HEK293 (cell line): ENCODE data around the gene AGT.
A peak's percentile ranks its signal among the peaks of the same experiment; 100 is the strongest.
"Not testable (repeated sequence)": the region's sequence is repeated elsewhere in the genome, so short reads cannot be mapped to it uniquely, and the experiment has no call there.

ENCODE experiments used
- CTCF ChIA-PET: fragments of 350-600 bp; formaldehyde crosslinking; extraction: SDS; loops from one replicate; lab custom pipeline; 2021; ENCODE audit warnings: antibody characterized with exemption; lab: Yijun Ruan, JAX
- POLR2A ChIA-PET: fragments of 300-600 bp; formaldehyde crosslinking; extraction: SDS; loops from one replicate; lab custom pipeline; 2020; ENCODE audit warnings: antibody characterized with exemption, inconsistent platforms; lab: Yijun Ruan, JAX
- H3K27ac ChIP-seq: fragments of 200-500 bp; sonication (Bioruptor generic); 2 replicates; pipeline ENCODE4 v1.5.1; 2014; ENCODE audit warnings: low read depth, low read length, control low read depth, inconsistent platforms; ENCODE audit errors: extremely low read depth
- H3K36me3 ChIP-seq, 2 experiments: fragments of 200-500 bp in 1 of 2; sonication (Bioruptor generic) in 1 of 2; 1 replicate in 1 of 2; 2 replicates in 1 of 2; pipeline ENCODE4 v1.5.1; 2014 to 2017; ENCODE audit warnings: inconsistent platforms in 2 of 2, low read length in 2 of 2; ENCODE audit not compliant: control insufficient read depth in 2 of 2, insufficient read depth in 1 of 2
- H3K4me1 ChIP-seq: fragments of 200-500 bp; sonication (Bioruptor generic); 2 replicates; pipeline ENCODE4 v1.5.1; 2014; ENCODE audit warnings: mild to moderate bottlenecking, low read length, inconsistent platforms; ENCODE audit not compliant: control insufficient read depth, insufficient read depth
- H3K4me3 ChIP-seq: 2 replicates; pipeline ENCODE4 v1.5.1; 2011; ENCODE audit warnings: low read depth, mild to moderate bottlenecking, control low read depth, low read length, moderate library complexity
- H3K9me3 ChIP-seq: fragments of 200-500 bp; sonication (Bioruptor generic); 2 replicates; pipeline ENCODE4 v1.5.1; 2014; ENCODE audit warnings: low read depth, low read length, inconsistent platforms; ENCODE audit not compliant: control insufficient read depth, insufficient read depth
- HOXA7 ChIP-seq: sonication (generic); formaldehyde crosslinking; IDR thresholded peaks from 2 replicates; pipeline ENCODE4 v1.8.1; 2022; ENCODE audit warnings: missing genetic modification reagents, borderline replicate concordance
- SETDB1 ChIP-seq: IDR thresholded peaks from one replicate; pipeline ENCODE4 v1.6.1; 2017; ENCODE audit warnings: mild to moderate bottlenecking, low read length, moderate library complexity, mixed read lengths; ENCODE audit not compliant: insufficient read length
- TCF7L2 ChIP-seq: IDR thresholded peaks from 2 replicates; pipeline ENCODE4 v1.6.1; 2011; ENCODE audit warnings: low read depth, mild to moderate bottlenecking, inconsistent platforms, low read length, moderate library complexity, borderline replicate concordance
- TRIM28 ChIP-seq: IDR thresholded peaks from 2 replicates; pipeline ENCODE4 v1.6.1; 2011; ENCODE audit warnings: low read length, control low read depth, borderline replicate concordance
- ZFP69B ChIP-seq: fragments of 450-650 bp; formaldehyde crosslinking; IDR thresholded peaks from 2 replicates; pipeline ENCODE4 v1.5.1; 2016; ENCODE audit warnings: missing biosample characterization, missing genetic modification characterization
- ZNF140 ChIP-seq: fragments of 450-650 bp; formaldehyde crosslinking; IDR thresholded peaks from 2 replicates; pipeline ENCODE4 v1.5.1; 2016; ENCODE audit warnings: missing biosample characterization, missing genetic modification characterization
- ZNF155 ChIP-seq: fragments of 450-650 bp; formaldehyde crosslinking; IDR thresholded peaks from 2 replicates; pipeline ENCODE4 v1.5.1; 2016; ENCODE audit warnings: missing biosample characterization, missing genetic modification characterization
- ZNF19 ChIP-seq: fragments of 450-650 bp; formaldehyde crosslinking; IDR thresholded peaks from 2 replicates; pipeline ENCODE4; 2016; ENCODE audit warnings: missing biosample characterization, missing genetic modification characterization, low read depth
- ZNF202 ChIP-seq: fragments of 450-650 bp; formaldehyde crosslinking; IDR thresholded peaks from 2 replicates; pipeline ENCODE4 v1.5.1; 2016; ENCODE audit warnings: missing biosample characterization, missing genetic modification characterization, borderline replicate concordance
- ZNF211 ChIP-seq: fragments of 450-650 bp; formaldehyde crosslinking; IDR thresholded peaks from 2 replicates; pipeline ENCODE4 v1.5.1; 2016; ENCODE audit warnings: low read depth, missing biosample characterization, missing genetic modification characterization
- ZNF37A ChIP-seq: fragments of 450-650 bp; IDR thresholded peaks from 2 replicates; pipeline ENCODE4 v1.5.1; 2018; ENCODE audit warnings: missing biosample characterization, missing genetic modification characterization
- ZNF391 ChIP-seq: fragments of 450-650 bp; formaldehyde crosslinking; IDR thresholded peaks from 2 replicates; pipeline ENCODE4 v1.5.1; 2016; ENCODE audit warnings: low read depth, missing biosample characterization, missing genetic modification characterization, borderline replicate concordance
- ZNF404 ChIP-seq: fragments of 450-650 bp; formaldehyde crosslinking; IDR thresholded peaks from 2 replicates; pipeline ENCODE4 v1.5.1; 2017; ENCODE audit warnings: missing biosample characterization, missing genetic modification characterization
- ZNF548 ChIP-seq: fragments of 450-650 bp; formaldehyde crosslinking; IDR thresholded peaks from 2 replicates; pipeline ENCODE4 v1.5.1; 2016; ENCODE audit warnings: missing biosample characterization, missing genetic modification characterization
- ZNF585B ChIP-seq: fragments of 450-650 bp; formaldehyde crosslinking; IDR thresholded peaks from 2 replicates; pipeline ENCODE4 v1.5.1; 2016; ENCODE audit warnings: missing biosample characterization, missing genetic modification characterization
- ZNF626 ChIP-seq: fragments of 450-650 bp; sonication (Bioruptor Pico); formaldehyde crosslinking; IDR thresholded peaks from 2 replicates; pipeline ENCODE4 v1.5.1; 2018; ENCODE audit warnings: missing biosample characterization, missing genetic modification characterization, inconsistent platforms
- ZNF654 ChIP-seq: fragments of 450-650 bp; formaldehyde crosslinking; IDR thresholded peaks from 2 replicates; pipeline ENCODE4 v1.5.1; 2016; ENCODE audit warnings: low read depth, missing biosample characterization, missing genetic modification characterization
- ZNF768 ChIP-seq: fragments of 450-650 bp; formaldehyde crosslinking; IDR thresholded peaks from 2 replicates; pipeline ENCODE4 v1.5.1; 2018; ENCODE audit warnings: missing biosample characterization, mild to moderate bottlenecking, missing genetic modification characterization
- ZNF837 ChIP-seq: fragments of 450-650 bp; formaldehyde crosslinking; IDR thresholded peaks from 2 replicates; pipeline ENCODE4 v1.5.1; 2016; ENCODE audit warnings: missing biosample characterization, missing genetic modification characterization
- ZNF843 ChIP-seq: fragments of 450-650 bp; formaldehyde crosslinking; IDR thresholded peaks from 2 replicates; pipeline ENCODE4 v1.5.1; 2016; ENCODE audit warnings: missing biosample characterization, missing genetic modification characterization
- TF ChIP-seq, protein P1 (sequence below): fragments of 450-650 bp; formaldehyde crosslinking; IDR thresholded peaks from 2 replicates; pipeline ENCODE4 v1.5.1; 2016; ENCODE audit warnings: missing biosample characterization, missing genetic modification characterization
- TF ChIP-seq, protein P2 (sequence below): sonication (generic); formaldehyde crosslinking; IDR thresholded peaks from 2 replicates; pipeline ENCODE4 v1.8.1; 2022; ENCODE audit warnings: mild to moderate bottlenecking, moderate library complexity, missing genetic modification reagents
- TF ChIP-seq, protein P3 (sequence below): fragments of 450-650 bp; formaldehyde crosslinking; IDR thresholded peaks from 2 replicates; pipeline ENCODE4 v1.5.1; 2017; ENCODE audit warnings: missing biosample characterization, missing genetic modification characterization

Gene AGT

DNA sequence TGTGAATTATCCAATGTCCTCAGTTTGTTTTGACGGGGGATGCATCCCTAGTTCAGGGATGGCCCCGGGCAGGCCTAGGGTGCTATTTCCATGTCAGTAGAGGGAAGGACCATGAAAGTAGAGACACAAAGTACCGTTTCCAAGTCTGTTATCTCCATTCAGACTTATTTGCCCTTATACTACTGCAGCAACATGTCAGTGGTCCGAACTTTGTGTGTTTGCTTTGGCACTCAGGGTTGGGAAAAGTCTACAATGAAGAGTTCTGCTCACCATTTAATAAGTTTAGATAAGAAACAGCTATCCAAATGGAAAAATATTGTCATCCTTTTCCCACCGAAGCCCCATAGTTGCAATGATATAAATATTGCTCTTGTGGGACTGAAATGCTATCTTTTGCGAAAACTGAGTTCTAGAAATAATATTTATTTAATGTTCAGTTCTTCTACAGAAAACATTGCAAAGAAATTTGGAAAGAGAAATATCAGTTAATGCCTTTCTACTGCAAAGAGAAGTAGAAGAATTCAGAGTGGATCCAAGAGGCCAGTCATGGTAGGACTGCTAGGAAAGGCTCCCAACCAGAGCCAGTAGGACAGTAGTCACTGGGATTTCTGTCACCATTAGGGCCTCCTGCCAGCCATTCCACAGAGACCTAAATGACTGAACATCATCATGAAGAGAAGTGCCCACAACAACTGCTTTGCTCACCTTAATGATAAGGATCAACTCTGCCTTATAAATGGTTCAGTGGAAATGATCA, 11.5 kb upstream of the AGT start:
- Histone ChIP-seq H3K4me3 (no peak overlapping the region), H3K4me1 (no peaks in the 10 kb centered on the region), H3K36me3 (no peaks in the 10 kb centered on the region), H3K27ac (no peak overlapping the region), H3K9me3 (no peaks in the 10 kb centered on the region; the same call in 1 of the 2 replicates)
- CTCF ChIA-PET = no interaction called here
- no peak for TF ChIP-seq ZNF404 (tag by site-specific recombination)
- TF ChIP-seq ZNF19 = no peak
- TF ChIP-seq ZNF155 (tag by site-specific recombination) = no peak
- TF ChIP-seq ZNF626 = no peak
- TF ChIP-seq ZFP69B (tag by site-specific recombination) = no peak
- TF ChIP-seq ZNF391 (tag by site-specific recombination) = no peak
- TF ChIP-seq, protein P1, sequence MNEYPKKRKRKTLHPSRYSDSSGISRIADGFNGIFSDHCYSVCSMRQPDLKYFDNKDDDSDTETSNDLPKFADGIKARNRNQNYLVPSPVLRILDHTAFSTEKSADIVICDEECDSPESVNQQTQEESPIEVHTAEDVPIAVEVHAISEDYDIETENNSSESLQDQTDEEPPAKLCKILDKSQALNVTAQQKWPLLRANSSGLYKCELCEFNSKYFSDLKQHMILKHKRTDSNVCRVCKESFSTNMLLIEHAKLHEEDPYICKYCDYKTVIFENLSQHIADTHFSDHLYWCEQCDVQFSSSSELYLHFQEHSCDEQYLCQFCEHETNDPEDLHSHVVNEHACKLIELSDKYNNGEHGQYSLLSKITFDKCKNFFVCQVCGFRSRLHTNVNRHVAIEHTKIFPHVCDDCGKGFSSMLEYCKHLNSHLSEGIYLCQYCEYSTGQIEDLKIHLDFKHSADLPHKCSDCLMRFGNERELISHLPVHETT (tag by site-specific recombination) = no peak
- TF ChIP-seq, protein P2, sequence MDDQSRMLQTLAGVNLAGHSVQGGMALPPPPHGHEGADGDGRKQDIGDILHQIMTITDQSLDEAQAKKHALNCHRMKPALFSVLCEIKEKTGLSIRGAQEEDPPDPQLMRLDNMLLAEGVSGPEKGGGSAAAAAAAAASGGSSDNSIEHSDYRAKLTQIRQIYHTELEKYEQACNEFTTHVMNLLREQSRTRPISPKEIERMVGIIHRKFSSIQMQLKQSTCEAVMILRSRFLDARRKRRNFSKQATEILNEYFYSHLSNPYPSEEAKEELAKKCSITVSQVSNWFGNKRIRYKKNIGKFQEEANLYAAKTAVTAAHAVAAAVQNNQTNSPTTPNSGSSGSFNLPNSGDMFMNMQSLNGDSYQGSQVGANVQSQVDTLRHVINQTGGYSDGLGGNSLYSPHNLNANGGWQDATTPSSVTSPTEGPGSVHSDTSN (CRISPR knock-in tag) = no peak
- no peak for TF ChIP-seq ZNF140 (tag by site-specific recombination)
- no peak for TF ChIP-seq ZNF654 (tag by site-specific recombination)
- no peak for TF ChIP-seq ZNF548 (tag by site-specific recombination)
- TF ChIP-seq HOXA7 (CRISPR knock-in tag) = no peak
- no peak for TF ChIP-seq ZNF768
- no peak for TF ChIP-seq ZNF843
- no peak for TF ChIP-seq ZNF837 (tag by site-specific recombination)
- no peak for TF ChIP-seq TCF7L2
- TF ChIP-seq ZNF211 = no peak
- TF ChIP-seq ZNF37A (tag by site-specific recombination) = no peak
- TF ChIP-seq, all 188 proteins: peak for 0
- POLR2A ChIA-PET = no interaction called here

DNA sequence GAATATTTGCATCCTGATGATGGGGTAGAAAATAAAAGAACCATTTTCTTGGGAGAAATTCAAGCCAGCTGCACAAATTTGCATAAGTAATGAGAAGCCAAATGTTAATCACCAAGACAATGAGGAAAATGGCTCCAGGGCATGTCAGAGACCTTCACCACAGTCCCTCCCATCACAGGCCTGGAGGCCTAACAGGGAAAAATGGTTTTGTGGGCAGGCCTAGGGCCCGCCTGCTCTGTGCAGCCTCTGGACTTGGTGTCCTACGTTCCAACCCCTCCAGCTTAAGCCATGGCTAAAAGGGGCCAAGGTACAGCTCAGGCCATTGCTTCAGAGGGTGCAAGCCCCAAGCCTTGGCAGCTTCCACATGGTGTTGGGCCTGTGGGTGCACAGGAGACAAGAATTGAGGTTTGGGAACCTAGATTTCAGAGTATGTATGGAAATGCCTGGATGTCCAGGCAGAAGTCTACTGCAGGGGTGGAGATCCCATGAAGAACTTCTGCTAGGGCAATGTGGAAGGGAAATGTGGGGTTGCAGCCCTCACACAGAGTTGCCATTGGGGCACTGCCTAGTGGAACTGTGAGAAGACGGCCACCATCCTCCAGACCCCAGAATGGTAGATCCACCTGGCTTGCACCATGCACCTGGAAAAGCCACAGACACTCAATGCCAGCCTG, 8.1 kb upstream of the AGT start:
- H3K36me3 ChIP-seq, H3K27ac ChIP-seq, H3K4me1 ChIP-seq, POLR2A ChIA-PET, H3K4me3 ChIP-seq, H3K9me3 ChIP-seq: not testable (repeated sequence)
- CTCF ChIA-PET = interaction anchor here (0.6 kb wide), 1 partner anchor 53 kb away, joined by 3 read pairs; no protein-coding TSS in a partner anchor
- TF ChIP-seq TRIM28 = peak; percentile 55; the same call in 1 of the 2 replicates
- TF ChIP-seq SETDB1 = peak; percentile 27
- peak; percentile 82 for TF ChIP-seq ZNF585B (tag by site-specific recombination)

DNA sequence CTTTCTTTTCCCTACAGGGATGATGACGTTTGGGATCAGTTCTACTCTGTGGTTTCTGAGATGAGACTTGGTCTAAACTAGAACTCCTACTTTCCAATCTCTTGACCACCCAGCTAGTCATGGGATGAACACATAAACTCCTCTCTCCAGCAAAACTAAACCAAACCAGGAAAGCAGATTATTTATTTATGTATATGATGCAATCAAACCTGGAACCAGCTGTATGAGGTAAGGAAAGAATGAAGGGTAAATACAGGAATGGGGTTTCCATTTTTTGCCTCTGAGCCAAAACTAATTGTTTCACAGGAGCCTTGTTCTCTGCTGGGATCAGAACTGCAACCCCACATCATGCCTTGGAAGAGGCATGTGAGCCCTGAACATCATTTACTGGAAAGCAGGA, 3.3 kb upstream of the AGT start:
- TF ChIP-seq, protein P3, sequence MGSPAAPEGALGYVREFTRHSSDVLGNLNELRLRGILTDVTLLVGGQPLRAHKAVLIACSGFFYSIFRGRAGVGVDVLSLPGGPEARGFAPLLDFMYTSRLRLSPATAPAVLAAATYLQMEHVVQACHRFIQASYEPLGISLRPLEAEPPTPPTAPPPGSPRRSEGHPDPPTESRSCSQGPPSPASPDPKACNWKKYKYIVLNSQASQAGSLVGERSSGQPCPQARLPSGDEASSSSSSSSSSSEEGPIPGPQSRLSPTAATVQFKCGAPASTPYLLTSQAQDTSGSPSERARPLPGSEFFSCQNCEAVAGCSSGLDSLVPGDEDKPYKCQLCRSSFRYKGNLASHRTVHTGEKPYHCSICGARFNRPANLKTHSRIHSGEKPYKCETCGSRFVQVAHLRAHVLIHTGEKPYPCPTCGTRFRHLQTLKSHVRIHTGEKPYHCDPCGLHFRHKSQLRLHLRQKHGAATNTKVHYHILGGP = 0 out of 2 replicates have a peak, but pooled peaks have one; percentile 11
- no peak for TF ChIP-seq ZNF202 (tag by site-specific recombination)
- no peak overlapping the region for H3K4me3 ChIP-seq
- H3K36me3 ChIP-seq = no peaks in the 10 kb centered on the region
- ChIA-PET POLR2A (no interaction called here), CTCF (no interaction called here)
- no peaks in the 10 kb centered on the region for H3K4me1 ChIP-seq
- H3K27ac ChIP-seq = no peak overlapping the region
- no peaks in the 10 kb centered on the region for H3K9me3 ChIP-seq
